ENCODE results near the gene ARL17A.
A peak's percentile ranks its signal among the peaks of the same experiment; 100 is the strongest.
"Not testable (repeated sequence)": the region's sequence is repeated elsewhere in the genome, so short reads cannot be mapped to it uniquely, and the experiment has no call there.

Gene ARL17A

GRCh38 chr17:46534716-46535115, 44.8 kb downstream of the ARL17A start:
- not testable (repeated sequence) for DNase-seq

- DNase-seq: not testable (repeated sequence)
These were observed 67.3 kb downstream of the ARL17A start, which contains the start of gene LRRC37A2 for GRCh38 chr17:46512168-46512567. TSS of gene LRRC37A2 (plus strand) at chr17:46512468. CDS start at chr17:46512713, 245 bp downstream.

GRCh38 chr17:46505896-46506295, 73.6 kb downstream of the ARL17A start:
- not testable (repeated sequence) for DNase-seq

- peak in 1 of 3 experiments; percentile 14 for DNase-seq
These were observed 79.9 kb downstream of the ARL17A start for GRCh38 chr17:46499437-46500139.

GRCh38 chr17:46492021-46492420, 87.5 kb downstream of the ARL17A start:
- DNase-seq: not testable (repeated sequence)

- DNase-seq: not testable (repeated sequence)
These were observed 98.2 kb downstream of the ARL17A start for GRCh38 chr17:46481310-46481709.

GRCh38 chr17:46478823-46479222, 100.7 kb downstream of the ARL17A start:
- DNase-seq: not testable (repeated sequence)

GRCh38 chr17:46475583-46475982, 103.9 kb downstream of the ARL17A start:
- DNase-seq: not testable (repeated sequence)

GRCh38 chr17:46474489-46474888, 105.0 kb downstream of the ARL17A start:
- DNase-seq: not testable (repeated sequence)

GRCh38 chr17:46467618-46468017, 111.9 kb downstream of the ARL17A start:
- DNase-seq: not testable (repeated sequence)

Measured in NCI-H1417 (cell line).